MCF 10A (cell line): ENCODE data around the gene TNIK. TPM values are rescaled to one million over a fixed set of nuclear protein-coding genes. Genes with fewer than 3 reads are reported as not detected.
A peak's percentile ranks its signal among the peaks of the same experiment; 100 is the strongest.

ENCODE experiments used
- BruUV-seq: library from RNA; stranded (reverse); fragments of 400-500 nt; replicated peaks from 2 replicates; lab custom pipeline; 2021; lab: Mats Ljungman, UMichigan
- CTCF ChIA-PET: fragments of 300-600 bp; sonication (Branson Sonifier 250); formaldehyde crosslinking; extraction: SDS; loops from one replicate; lab custom pipeline; 2021; ENCODE audit warnings: antibody characterized with exemption, inconsistent platforms; lab: Yijun Ruan, JAX
- POLR2A ChIA-PET: fragments of 300-600, 350-650 bp; sonication (Branson Sonifier 250); formaldehyde crosslinking; extraction: SDS; loops from one replicate; lab custom pipeline; 2020; ENCODE audit warnings: antibody characterized with exemption, inconsistent platforms; lab: Yijun Ruan, JAX
- DNase-seq: peaks from one replicate; pipeline ENCODE4 v3.0.0-alpha.2; 2018; ENCODE audit not compliant: unreplicated experiment
- H3K27ac Mint-ChIP-seq: one replicate; pipeline ENCODE4 v1.8.0; 2022; ENCODE audit warnings: mild to moderate bottlenecking, low read depth, mixed read lengths; ENCODE audit not compliant: unreplicated experiment
- H3K27me3 Mint-ChIP-seq: one replicate; pipeline ENCODE4 v1.8.0; 2022; ENCODE audit warnings: mixed read lengths; ENCODE audit not compliant: insufficient read depth, unreplicated experiment
- H3K36me3 Mint-ChIP-seq: one replicate; pipeline ENCODE4 v1.8.0; 2022; ENCODE audit warnings: mild to moderate bottlenecking, moderate library complexity, mixed read lengths; ENCODE audit not compliant: insufficient read depth, unreplicated experiment
- H3K4me1 Mint-ChIP-seq: one replicate; pipeline ENCODE4 v1.8.0; 2022; ENCODE audit warnings: mixed read lengths; ENCODE audit not compliant: insufficient read depth, unreplicated experiment
- H3K4me3 Mint-ChIP-seq: one replicate; pipeline ENCODE4 v1.8.0; 2022; ENCODE audit warnings: mild to moderate bottlenecking, moderate library complexity, mixed read lengths; ENCODE audit not compliant: unreplicated experiment
- H3K9me3 Mint-ChIP-seq: one replicate; pipeline ENCODE4 v1.8.0; 2022; ENCODE audit warnings: mixed read lengths; ENCODE audit not compliant: unreplicated experiment
- CTCF ChIP-seq: fragments of 200-600 bp; IDR thresholded peaks from one replicate; pipeline ENCODE4 v1.8.0; 2022; ENCODE audit warnings: antibody characterized with exemption, mild to moderate bottlenecking; ENCODE audit not compliant: unreplicated experiment
- intact Hi-C: fragments of 100-400 bp; cut with micrococcal nuclease; formaldehyde crosslinking; loops from 2 replicates; pipeline ENCODE4 v1.14.1; 2022
- total RNA-seq: library from RNA; stranded (reverse); gene quantifications from 2 replicates; pipeline ENCODE4 v1.2.3, GENCODE V29; 2022

TNIK gene
- total RNA-seq, 1 experiment from 2014 or later: 3.4 TPM

GRCh38 chr3:171420667-171421066 is 39.5 kb downstream of the TNIK start:
- H3K27ac Mint-ChIP-seq: no peak overlapping the region

GRCh38 chr3:171419457-171419856 is 40.7 kb downstream of the TNIK start:
- TF ChIP-seq CTCF: no peak
- peaks cover 18% of the 10 kb centered on the region for H3K4me1 Mint-ChIP-seq
- H3K27ac Mint-ChIP-seq: no peak overlapping the region
- H3K9me3 Mint-ChIP-seq: no peaks in the 10 kb centered on the region
- no peaks in the 10 kb centered on the region for H3K27me3 Mint-ChIP-seq
- ChIA-PET POLR2A (interaction anchor here (1.0 kb wide), 1 partner anchor 28 kb away, joined by 3 read pairs; no protein-coding TSS in a partner anchor), CTCF (interaction anchor here (0.6 to 0.7 kb wide), 2 partner anchors 35 to 121 kb away, joined by 3 to 5 read pairs; no protein-coding TSS in a partner anchor)
- no TSS peak for BruUV-seq
- intact Hi-C loops: no loop called here
- H3K36me3 Mint-ChIP-seq: no peaks in the 10 kb centered on the region
- DNase-seq: no peak
- H3K4me3 Mint-ChIP-seq: no peak overlapping the region

More at GRCh38 chr3:171420667-171421066, 39.5 kb downstream of the TNIK start:
- POLR2A ChIA-PET: no interaction called here
- DNase-seq: no peak
- BruUV-seq: no TSS peak
- Mint-ChIP-seq H3K36me3 (no peaks in the 10 kb centered on the region), H3K9me3 (no peaks in the 10 kb centered on the region), H3K4me1 (peaks cover 11% of the 10 kb centered on the region), H3K27me3 (no peaks in the 10 kb centered on the region), H3K4me3 (no peak overlapping the region)
- no peak for TF ChIP-seq CTCF
- intact Hi-C loops: no loop called here
- CTCF ChIA-PET: no interaction called here

- Mint-ChIP-seq H3K4me1 (peaks cover 18% of the 10 kb centered on the region), H3K4me3 (no peak overlapping the region), H3K36me3 (no peaks in the 10 kb centered on the region), H3K27ac (no peak overlapping the region), H3K9me3 (no peaks in the 10 kb centered on the region), H3K27me3 (no peaks in the 10 kb centered on the region)
- no TSS peak for BruUV-seq
- no peak for TF ChIP-seq CTCF
- intact Hi-C loops: no loop called here
- peak; percentile 53 for DNase-seq
- ChIA-PET POLR2A (interaction anchor here (0.9 to 2.0 kb wide), 3 partner anchors 10 to 133 kb away, joined by 3 to 5 read pairs (median 3); no protein-coding TSS in a partner anchor), CTCF (interaction anchor here (1.3 kb wide), 1 partner anchor 9 kb away, joined by 4 read pairs; no protein-coding TSS in a partner anchor)
Measured at GRCh38 chr3:171417813-171418212, 42.4 kb downstream of the TNIK start.

- H3K27me3 Mint-ChIP-seq: no peaks in the 10 kb centered on the region
- intact Hi-C loops: no loop called here
- ChIA-PET POLR2A (interaction anchor here (0.9 to 2.0 kb wide), 3 partner anchors 9 to 133 kb away, joined by 3 to 5 read pairs (median 3); no protein-coding TSS in a partner anchor), CTCF (interaction anchor here (1.3 kb wide), 1 partner anchor 10 kb away, joined by 4 read pairs; no protein-coding TSS in a partner anchor)
- no TSS peak for BruUV-seq
- H3K36me3 Mint-ChIP-seq: no peaks in the 10 kb centered on the region
- H3K9me3 Mint-ChIP-seq: no peaks in the 10 kb centered on the region
- peaks cover 18% of the 10 kb centered on the region for H3K4me1 Mint-ChIP-seq
- H3K4me3 Mint-ChIP-seq: no peak overlapping the region
- TF ChIP-seq CTCF: no peak
- DNase-seq: no peak
- H3K27ac Mint-ChIP-seq: no peak overlapping the region
Measured at GRCh38 chr3:171417137-171417536, 43.1 kb downstream of the TNIK start.
